WTC11 (cell line): ENCODE results near the gene SOD2. TPM values are rescaled to one million over a fixed set of nuclear protein-coding genes. Genes with fewer than 3 reads are reported as not detected.
"Not testable (repeated sequence)": the region's sequence is repeated elsewhere in the genome, so short reads cannot be mapped to it uniquely, and the experiment has no call there.

Source experiments
- ATAC-seq: fragments of 200-7000 bp; cut with Tn5 transposase; 2 replicates; pipeline ENCODE4 v1.10.0; 2021; ENCODE audit warnings: mild to moderate bottlenecking, moderate library complexity
- CTCF ChIA-PET: fragments of 300-600 bp; sonication (Branson Sonifier 250); formaldehyde crosslinking; loops from one replicate; lab custom pipeline; 2021; ENCODE audit warnings: antibody characterized with exemption; lab: Charles Lee
- POLR2A ChIA-PET: fragments of 350-600 bp; sonication (Branson Sonifier 250); formaldehyde crosslinking; loops from one replicate; lab custom pipeline; 2021; ENCODE audit warnings: antibody characterized with exemption; lab: Charles Lee
- DNase-seq: peaks from one replicate; pipeline ENCODE4 v3.0.0; 2021; ENCODE audit warnings: low spot score
- H3K27ac Mint-ChIP-seq: 2 replicates; pipeline ENCODE4 v1.8.0; 2021; ENCODE audit warnings: mixed read lengths
- H3K27me3 Mint-ChIP-seq: 2 replicates; pipeline ENCODE4 v1.8.0; 2021; ENCODE audit warnings: low read depth, mild to moderate bottlenecking, moderate library complexity, mixed read lengths
- H3K36me3 Mint-ChIP-seq: 2 replicates; pipeline ENCODE4 v1.8.0; 2021; ENCODE audit warnings: mixed read lengths
- H3K4me1 Mint-ChIP-seq: 2 replicates; pipeline ENCODE4 v1.8.0; 2022; ENCODE audit warnings: mixed read lengths
- H3K4me3 Mint-ChIP-seq: 2 replicates; pipeline ENCODE4 v1.8.0; 2021; ENCODE audit warnings: mild to moderate bottlenecking, moderate library complexity, mixed read lengths
- H3K9me3 Mint-ChIP-seq: 2 replicates; pipeline ENCODE4 v1.8.0; 2021; ENCODE audit warnings: mixed read lengths
- CREM ChIP-seq: sonication (generic); formaldehyde crosslinking; IDR thresholded peaks from 2 replicates; pipeline ENCODE4 v1.8.1; 2022; ENCODE audit warnings: mild to moderate bottlenecking, missing genetic modification reagents, moderate library complexity
- FOXK1 ChIP-seq: sonication (generic); formaldehyde crosslinking; IDR thresholded peaks from 2 replicates; pipeline ENCODE4 v1.8.0; 2022; ENCODE audit warnings: mild to moderate bottlenecking, moderate library complexity, missing genetic modification reagents
- GTF2I ChIP-seq: fragments of 250-450 bp; sonication (Bioruptor Pico); conservative IDR thresholded peaks from 2 replicates; pipeline ENCODE4 v1.4.0; 2021; ENCODE audit warnings: mild to moderate bottlenecking
- JUN ChIP-seq: sonication (generic); formaldehyde crosslinking; IDR thresholded peaks from 2 replicates; pipeline ENCODE4 v1.8.0; 2023; ENCODE audit warnings: mild to moderate bottlenecking, missing genetic modification reagents
- MXD4 ChIP-seq: fragments of 250-450 bp; sonication (Bioruptor Pico); IDR thresholded peaks from 2 replicates; pipeline ENCODE4 v1.8.0; 2021; ENCODE audit warnings: mild to moderate bottlenecking, moderate library complexity, borderline replicate concordance
- NFATC4 ChIP-seq: fragments of 250-450 bp; sonication (Bioruptor Pico); IDR thresholded peaks from 2 replicates; pipeline ENCODE4 v1.9.0; 2021; ENCODE audit warnings: mild to moderate bottlenecking
- NR1H2 ChIP-seq: sonication (generic); formaldehyde crosslinking; IDR thresholded peaks from 2 replicates; pipeline ENCODE4 v1.9.0; 2021; ENCODE audit warnings: mild to moderate bottlenecking, moderate library complexity, missing genetic modification reagents
- ZNF121 ChIP-seq: sonication (generic); formaldehyde crosslinking; IDR thresholded peaks from 2 replicates; pipeline ENCODE4 v1.8.0; 2023; ENCODE audit warnings: missing genetic modification reagents
- total RNA-seq: library from RNA; stranded (reverse); gene quantifications from 3 replicates; pipeline ENCODE4 v1.2.3, GENCODE V29; 2021
- TF ChIP-seq, protein P1 (sequence below): sonication (generic); formaldehyde crosslinking; IDR thresholded peaks from 2 replicates; pipeline ENCODE4 v1.8.1; 2022; ENCODE audit warnings: missing genetic modification reagents, borderline replicate concordance
- TF ChIP-seq, protein P2 (sequence below): sonication (generic); formaldehyde crosslinking; IDR thresholded peaks from 2 replicates; pipeline ENCODE4 v1.8.0; 2022; ENCODE audit warnings: mild to moderate bottlenecking, missing genetic modification reagents
- TF ChIP-seq, protein P3 (sequence below): sonication (generic); formaldehyde crosslinking; IDR thresholded peaks from 2 replicates; pipeline ENCODE4 v1.8.1; 2023; ENCODE audit warnings: mild to moderate bottlenecking, moderate library complexity, missing genetic modification reagents
- TF ChIP-seq, protein P4 (sequence below): sonication (generic); formaldehyde crosslinking; IDR thresholded peaks from 2 replicates; pipeline ENCODE4 v1.8.1; 2023; ENCODE audit warnings: mild to moderate bottlenecking, missing genetic modification reagents, moderate library complexity
- TF ChIP-seq, protein P5 (sequence below): fragments of 250-450 bp; sonication (Bioruptor Pico); conservative IDR thresholded peaks from 2 replicates; pipeline ENCODE4 v1.9.0; 2021; ENCODE audit warnings: mild to moderate bottlenecking

SOD2 gene
- total RNA-seq, 1 experiment from 2014 or later, result 82.6 TPM

DNA sequence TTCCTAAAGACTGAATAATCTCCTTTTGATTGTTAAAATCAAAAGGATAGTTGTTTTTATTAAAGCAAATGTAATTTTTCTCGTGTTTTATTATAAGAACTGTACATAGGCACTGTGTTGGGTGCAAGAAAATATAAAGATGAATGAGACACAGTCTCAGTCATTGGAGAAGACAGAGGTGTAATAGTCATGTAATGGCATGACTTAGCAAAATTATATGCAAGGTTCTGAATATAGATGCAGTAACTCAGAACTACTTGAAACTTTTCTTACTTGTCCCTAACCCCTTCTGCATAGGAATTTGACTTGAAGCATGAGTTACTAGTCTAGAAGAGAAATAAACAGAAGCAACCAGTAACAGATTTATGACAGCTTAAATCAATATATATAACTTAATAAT lies 49.1 kb upstream of the SOD2 start (continued):
- TF ChIP-seq JUN (CRISPR knock-in tag) (no peak), NR1H2 (no peak)
- TF ChIP-seq, protein P1, sequence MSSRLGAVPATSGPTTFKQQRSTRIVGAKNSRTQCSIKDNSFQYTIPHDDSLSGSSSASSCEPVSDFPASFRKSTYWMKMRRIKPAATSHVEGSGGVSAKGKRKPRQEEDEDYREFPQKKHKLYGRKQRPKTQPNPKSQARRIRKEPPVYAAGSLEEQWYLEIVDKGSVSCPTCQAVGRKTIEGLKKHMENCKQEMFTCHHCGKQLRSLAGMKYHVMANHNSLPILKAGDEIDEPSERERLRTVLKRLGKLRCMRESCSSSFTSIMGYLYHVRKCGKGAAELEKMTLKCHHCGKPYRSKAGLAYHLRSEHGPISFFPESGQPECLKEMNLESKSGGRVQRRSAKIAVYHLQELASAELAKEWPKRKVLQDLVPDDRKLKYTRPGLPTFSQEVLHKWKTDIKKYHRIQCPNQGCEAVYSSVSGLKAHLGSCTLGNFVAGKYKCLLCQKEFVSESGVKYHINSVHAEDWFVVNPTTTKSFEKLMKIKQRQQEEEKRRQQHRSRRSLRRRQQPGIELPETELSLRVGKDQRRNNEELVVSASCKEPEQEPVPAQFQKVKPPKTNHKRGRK, result no peak

DNA sequence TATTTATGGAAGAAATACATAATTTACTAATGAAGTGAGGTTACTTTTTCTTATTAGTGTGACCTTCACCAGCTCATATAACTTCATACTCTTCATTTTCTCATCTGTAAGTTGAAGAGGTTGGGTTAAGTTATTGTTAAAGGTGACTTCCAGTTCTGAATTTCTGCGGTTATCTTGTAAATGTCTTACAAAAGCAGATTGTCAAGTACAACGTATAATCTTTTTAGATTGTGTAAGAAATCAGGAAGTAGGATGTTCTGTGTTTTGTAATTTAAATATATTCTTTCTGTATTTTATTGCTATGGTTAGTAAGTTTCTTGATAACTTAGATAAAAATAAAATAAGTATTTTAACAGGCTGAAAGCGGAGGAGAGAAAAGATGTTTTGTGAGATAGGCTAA lies 46.3 kb upstream of the SOD2 start:
- ATAC-seq (no peak), DNase-seq (no peak)
- no peak overlapping the region for H3K27ac Mint-ChIP-seq
- no peak overlapping the region for H3K4me3 Mint-ChIP-seq
- no peaks in the 10 kb centered on the region for H3K27me3 Mint-ChIP-seq
- CTCF ChIA-PET, result no interaction called here
- peaks cover 48% of the 10 kb centered on the region for H3K36me3 Mint-ChIP-seq
- TF ChIP-seq, protein P2, sequence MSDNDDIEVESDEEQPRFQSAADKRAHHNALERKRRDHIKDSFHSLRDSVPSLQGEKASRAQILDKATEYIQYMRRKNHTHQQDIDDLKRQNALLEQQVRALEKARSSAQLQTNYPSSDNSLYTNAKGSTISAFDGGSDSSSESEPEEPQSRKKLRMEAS (CRISPR knock-in tag), result no peak
- TF ChIP-seq MXD4 (CRISPR knock-in tag) (no peak), GTF2I (CRISPR knock-in tag) (no peak), FOXK1 (no peak), ZNF121 (CRISPR knock-in tag) (no peak), NFATC4 (CRISPR knock-in tag) (no peak)
- TF ChIP-seq, protein P3, sequence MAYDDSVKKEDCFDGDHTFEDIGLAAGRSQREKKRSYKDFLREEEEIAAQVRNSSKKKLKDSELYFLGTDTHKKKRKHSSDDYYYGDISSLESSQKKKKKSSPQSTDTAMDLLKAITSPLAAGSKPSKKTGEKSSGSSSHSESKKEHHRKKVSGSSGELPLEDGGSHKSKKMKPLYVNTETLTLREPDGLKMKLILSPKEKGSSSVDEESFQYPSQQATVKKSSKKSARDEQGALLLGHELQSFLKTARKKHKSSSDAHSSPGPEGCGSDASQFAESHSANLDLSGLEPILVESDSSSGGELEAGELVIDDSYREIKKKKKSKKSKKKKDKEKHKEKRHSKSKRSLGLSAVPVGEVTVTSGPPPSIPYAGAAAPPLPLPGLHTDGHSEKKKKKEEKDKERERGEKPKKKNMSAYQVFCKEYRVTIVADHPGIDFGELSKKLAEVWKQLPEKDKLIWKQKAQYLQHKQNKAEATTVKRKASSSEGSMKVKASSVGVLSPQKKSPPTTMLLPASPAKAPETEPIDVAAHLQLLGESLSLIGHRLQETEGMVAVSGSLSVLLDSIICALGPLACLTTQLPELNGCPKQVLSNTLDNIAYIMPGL, result no peak
- TF ChIP-seq, protein P4, sequence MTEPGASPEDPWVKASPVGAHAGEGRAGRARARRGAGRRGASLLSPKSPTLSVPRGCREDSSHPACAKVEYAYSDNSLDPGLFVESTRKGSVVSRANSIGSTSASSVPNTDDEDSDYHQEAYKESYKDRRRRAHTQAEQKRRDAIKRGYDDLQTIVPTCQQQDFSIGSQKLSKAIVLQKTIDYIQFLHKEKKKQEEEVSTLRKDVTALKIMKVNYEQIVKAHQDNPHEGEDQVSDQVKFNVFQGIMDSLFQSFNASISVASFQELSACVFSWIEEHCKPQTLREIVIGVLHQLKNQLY (CRISPR knock-in tag), result no peak
- TF ChIP-seq, protein P1, result no peak
- TF ChIP-seq, protein P5, sequence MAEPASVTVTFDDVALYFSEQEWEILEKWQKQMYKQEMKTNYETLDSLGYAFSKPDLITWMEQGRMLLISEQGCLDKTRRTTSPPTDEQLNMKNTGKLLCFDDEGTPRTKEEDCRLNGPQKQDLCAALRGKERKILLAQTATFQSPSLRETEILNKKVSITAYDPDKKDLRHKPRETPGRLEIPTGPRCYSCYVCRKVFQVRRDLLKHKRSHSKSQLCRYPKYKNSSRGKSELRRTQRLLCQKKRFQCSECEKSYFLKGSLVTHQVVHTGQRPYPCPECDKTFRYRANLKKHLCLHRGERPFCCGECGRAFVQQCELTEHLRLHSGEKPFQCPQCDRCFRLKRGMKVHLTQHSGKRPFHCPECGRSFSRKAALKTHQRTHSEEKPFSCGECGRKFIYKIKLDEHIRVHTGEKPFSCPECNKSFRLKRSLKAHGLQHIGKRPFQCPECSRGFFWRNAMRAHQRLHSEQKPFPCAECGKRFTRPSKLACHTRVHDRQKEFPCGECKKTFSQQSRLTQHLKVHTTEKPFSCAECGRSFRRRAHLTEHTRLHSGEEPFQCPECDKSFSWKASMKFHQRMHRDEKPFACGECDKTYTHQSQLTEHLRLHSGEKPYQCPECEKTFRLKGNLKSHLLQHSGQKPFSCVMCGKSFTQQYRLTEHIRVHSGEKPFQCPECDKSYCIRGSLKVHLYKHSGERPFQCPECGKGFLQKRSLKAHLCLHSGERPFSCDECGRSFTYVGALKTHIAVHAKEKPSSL (CRISPR knock-in tag), result no peak
- TF ChIP-seq, all 79 proteins: peak for 0
- Mint-ChIP-seq H3K4me1 (no peaks in the 10 kb centered on the region), H3K9me3 (no peaks in the 10 kb centered on the region)
- POLR2A ChIA-PET, result interaction anchor here (0.7 kb wide), 1 partner anchor 54 kb away, joined by 7 read pairs; no protein-coding TSS in a partner anchor

DNA sequence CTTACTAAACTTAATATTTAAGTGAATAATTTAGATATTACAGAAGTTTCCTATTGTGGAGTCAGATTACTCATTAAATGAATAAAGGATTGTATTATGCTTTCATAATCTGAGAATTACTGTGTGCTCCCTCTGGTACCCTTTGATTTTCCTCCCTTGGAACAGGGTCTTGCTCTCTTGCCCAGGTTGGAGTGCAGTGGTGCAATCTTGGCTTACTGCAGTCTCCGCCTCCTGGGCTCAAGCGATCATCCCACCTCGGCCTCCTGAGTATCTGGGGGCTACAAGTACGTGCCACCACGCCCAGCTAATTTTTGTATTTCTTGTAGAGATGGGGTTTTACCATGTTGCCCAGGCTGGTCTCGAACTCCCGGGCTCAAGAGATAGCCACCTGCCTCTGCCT lies 43.9 kb upstream of the SOD2 start:
- H3K4me3 Mint-ChIP-seq, result no peak overlapping the region
- ChIA-PET CTCF (no interaction called here), POLR2A (no interaction called here)
- no peak for ATAC-seq
- DNase-seq, result no peak
- peaks cover 8% of the 10 kb centered on the region; the same call in 1 of the 2 replicates for H3K4me1 Mint-ChIP-seq
- no peaks in the 10 kb centered on the region for H3K27me3 Mint-ChIP-seq
- no peak overlapping the region for H3K27ac Mint-ChIP-seq
- H3K9me3 Mint-ChIP-seq, result no peaks in the 10 kb centered on the region
- peaks cover 30% of the 10 kb centered on the region for H3K36me3 Mint-ChIP-seq
- no peak for TF ChIP-seq CREM (CRISPR knock-in tag)
- peak; percentile 96 for TF ChIP-seq ZNF121 (CRISPR knock-in tag)
- TF ChIP-seq, all 79 proteins: peak for 1

DNA sequence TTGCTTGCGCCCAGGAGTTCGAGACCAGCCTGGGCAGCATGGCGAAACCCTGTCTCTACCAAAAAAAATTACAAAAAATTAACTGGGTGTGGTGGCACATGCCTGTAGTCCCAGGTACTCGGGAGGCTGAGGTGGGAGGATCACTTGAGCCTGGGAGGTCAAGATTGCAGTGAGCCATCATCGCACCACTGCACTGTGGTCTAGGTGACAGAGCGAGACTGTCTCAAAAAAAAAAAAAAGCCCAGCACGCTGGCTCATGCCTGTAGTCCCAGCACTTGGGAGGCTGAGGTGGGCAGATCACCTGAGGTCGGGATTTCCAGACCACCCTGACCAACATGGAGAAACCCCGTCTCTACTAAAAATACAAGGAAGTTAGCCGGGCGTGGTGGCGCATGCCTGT lies 40.4 kb upstream of the SOD2 start:
- peaks cover 30% of the 10 kb centered on the region for H3K4me1 Mint-ChIP-seq
- H3K36me3 Mint-ChIP-seq, CTCF ChIA-PET, ATAC-seq, H3K27ac Mint-ChIP-seq, H3K9me3 Mint-ChIP-seq, DNase-seq, H3K4me3 Mint-ChIP-seq, H3K27me3 Mint-ChIP-seq: not testable (repeated sequence)
- POLR2A ChIA-PET, result interaction anchor here (1.9 kb wide), 1 partner anchor 28 kb away, joined by 5 read pairs; the partner anchor contains the start of gene ACAT2

DNA sequence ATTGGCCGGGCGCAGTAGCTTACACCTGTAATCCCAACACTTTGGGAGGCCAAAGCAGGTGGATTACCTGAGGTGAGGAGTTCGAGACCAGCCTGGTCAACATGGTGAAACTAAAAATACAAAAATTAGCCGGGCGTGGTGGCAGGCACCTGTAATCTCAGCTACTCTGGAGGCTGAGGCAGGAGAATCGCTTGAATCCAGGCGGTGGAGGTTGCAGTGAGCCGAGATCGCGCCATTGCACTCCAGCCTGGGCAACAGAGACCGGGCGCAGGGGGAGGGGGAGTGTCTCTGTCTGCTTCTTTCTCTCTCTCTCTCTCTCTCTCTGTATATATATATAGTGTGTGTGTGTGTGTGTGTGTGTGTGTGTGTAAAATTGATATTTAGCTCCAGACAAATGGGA lies 39.5 kb upstream of the SOD2 start:
- CTCF ChIA-PET, H3K4me3 Mint-ChIP-seq, H3K36me3 Mint-ChIP-seq, H3K27me3 Mint-ChIP-seq, H3K9me3 Mint-ChIP-seq, H3K27ac Mint-ChIP-seq, ATAC-seq, DNase-seq: not testable (repeated sequence)
- peaks cover 30% of the 10 kb centered on the region for H3K4me1 Mint-ChIP-seq
- POLR2A ChIA-PET, result interaction anchor here (1.9 kb wide), 1 partner anchor 28 kb away, joined by 5 read pairs; the partner anchor contains the start of gene ACAT2
